Neural cell (in vitro differentiated cells): ENCODE measurements around the gene CSRNP3.

Experiments used
- EP300 ChIP-seq: fragments of 450-650 bp; conservative IDR thresholded peaks from 2 replicates; pipeline ENCODE4 v1.6.1; 2014; ENCODE audit warnings: antibody characterized with exemption, mild to moderate bottlenecking, moderate library complexity; ENCODE audit not compliant: poor library complexity, severe bottlenecking
- EZH2 ChIP-seq: fragments of 200-600, 300-800 bp; shearing (Covaris generic), sonication (generic); IDR thresholded peaks from 2 replicates; pipeline ENCODE4 v1.6.1; 2014; ENCODE audit warnings: antibody characterized with exemption, low read length, borderline replicate concordance, mild to moderate bottlenecking; ENCODE audit not compliant: insufficient read depth, poor library complexity, severe bottlenecking
- MXI1 ChIP-seq: fragments of 450-650 bp; conservative IDR thresholded peaks from 2 replicates; pipeline ENCODE4 v1.6.1; 2014; ENCODE audit warnings: antibody characterized with exemption, mild to moderate bottlenecking; ENCODE audit not compliant: poor library complexity, severe bottlenecking
- POLR2AphosphoS5 ChIP-seq: IDR thresholded peaks from 2 replicates; pipeline ENCODE4 v1.6.1; 2012
- RAD21 ChIP-seq: fragments of 450-650 bp; conservative IDR thresholded peaks from 2 replicates; pipeline ENCODE4 v1.6.1; 2014; ENCODE audit warnings: antibody characterized with exemption, mild to moderate bottlenecking, moderate library complexity
- SMC3 ChIP-seq: fragments of 450-650 bp; conservative IDR thresholded peaks from 2 replicates; pipeline ENCODE4 v1.6.1; 2014; ENCODE audit warnings: antibody characterized with exemption, mild to moderate bottlenecking, moderate library complexity; ENCODE audit not compliant: poor library complexity
- TF ChIP-seq, protein P1 (sequence below): fragments of 450-650 bp; IDR thresholded peaks from 2 replicates; pipeline ENCODE4 v1.5.1; 2014; ENCODE audit warnings: antibody characterized with exemption, mild to moderate bottlenecking, moderate library complexity; ENCODE audit not compliant: poor library complexity, severe bottlenecking

DNA sequence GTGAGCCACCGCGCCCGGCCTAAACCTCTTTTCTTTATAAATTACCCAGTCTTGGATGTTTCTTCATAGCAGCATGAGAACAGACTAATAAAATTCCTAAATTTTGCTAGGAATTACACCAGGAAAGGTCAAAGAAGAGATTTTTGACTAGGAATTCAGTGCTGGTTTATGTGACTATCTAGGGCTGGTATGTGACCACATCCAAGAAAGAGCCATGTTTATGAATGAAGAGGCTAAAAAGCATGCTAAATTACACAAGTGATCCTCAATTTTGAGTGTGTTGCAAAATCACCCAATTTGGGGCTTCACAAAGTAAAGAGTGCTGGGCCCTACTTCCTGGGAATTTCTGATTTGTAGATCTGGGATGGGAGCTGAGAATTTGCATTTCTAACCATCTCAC lies 123.6 kb downstream of the CSRNP3 start:
- TF ChIP-seq, protein P1, sequence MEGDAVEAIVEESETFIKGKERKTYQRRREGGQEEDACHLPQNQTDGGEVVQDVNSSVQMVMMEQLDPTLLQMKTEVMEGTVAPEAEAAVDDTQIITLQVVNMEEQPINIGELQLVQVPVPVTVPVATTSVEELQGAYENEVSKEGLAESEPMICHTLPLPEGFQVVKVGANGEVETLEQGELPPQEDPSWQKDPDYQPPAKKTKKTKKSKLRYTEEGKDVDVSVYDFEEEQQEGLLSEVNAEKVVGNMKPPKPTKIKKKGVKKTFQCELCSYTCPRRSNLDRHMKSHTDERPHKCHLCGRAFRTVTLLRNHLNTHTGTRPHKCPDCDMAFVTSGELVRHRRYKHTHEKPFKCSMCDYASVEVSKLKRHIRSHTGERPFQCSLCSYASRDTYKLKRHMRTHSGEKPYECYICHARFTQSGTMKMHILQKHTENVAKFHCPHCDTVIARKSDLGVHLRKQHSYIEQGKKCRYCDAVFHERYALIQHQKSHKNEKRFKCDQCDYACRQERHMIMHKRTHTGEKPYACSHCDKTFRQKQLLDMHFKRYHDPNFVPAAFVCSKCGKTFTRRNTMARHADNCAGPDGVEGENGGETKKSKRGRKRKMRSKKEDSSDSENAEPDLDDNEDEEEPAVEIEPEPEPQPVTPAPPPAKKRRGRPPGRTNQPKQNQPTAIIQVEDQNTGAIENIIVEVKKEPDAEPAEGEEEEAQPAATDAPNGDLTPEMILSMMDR = no peak
- no peak for TF ChIP-seq RAD21
- no peak for TF ChIP-seq SMC3
- TF ChIP-seq EZH2 = no peak
- TF ChIP-seq EP300 = no peak
- no peak for TF ChIP-seq POLR2AphosphoS5
- no peak for TF ChIP-seq MXI1
